NCI-H460 (cell line): ENCODE measurements around the gene SULT2B1. TPM values are rescaled to one million over a fixed set of nuclear protein-coding genes. Genes with fewer than 3 reads are reported as not detected.

Source experiments
- DNase-seq: peaks from one replicate; pipeline ENCODE4 v3.0.0-alpha.2; 2016; ENCODE audit warnings: low read depth; ENCODE audit errors: extremely low read depth
- total RNA-seq: library from RNA; depleted of rRNA; stranded (reverse); fragments of >200 nt; shearing (Covaris generic); gene quantifications from 2 replicates; pipeline ENCODE4 v1.2.3, GENCODE V29; 2014; rRNA removed

SULT2B1 gene
- total RNA-seq, 1 experiment from 2014 or later = 0.12 TPM

DNA sequence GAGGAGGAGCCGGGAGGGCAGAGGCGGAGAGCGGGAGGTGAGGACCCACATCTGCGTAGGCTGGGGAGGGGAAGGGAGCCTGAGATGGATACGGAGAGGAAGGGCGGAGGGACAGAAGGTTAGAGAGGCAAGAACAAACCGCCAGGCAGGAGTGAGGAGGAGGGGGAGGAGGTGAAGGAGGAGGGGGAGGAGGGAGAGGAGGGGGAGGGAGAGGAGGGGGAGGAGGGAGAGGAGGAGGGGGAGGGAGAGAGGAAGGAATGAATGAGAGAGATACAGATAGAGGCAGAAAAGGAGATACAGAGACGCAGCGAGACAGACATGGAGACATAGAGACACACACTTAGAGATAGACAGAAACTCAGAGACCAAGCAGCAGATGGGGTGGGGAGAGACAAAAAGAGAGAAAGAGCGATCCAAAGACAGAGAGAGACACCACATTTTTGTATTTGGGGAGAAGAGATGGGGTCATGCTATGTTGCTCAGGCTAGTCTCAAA lies 94.8 kb downstream of the SULT2B1 start:
- DNase-seq = no peak

DNA sequence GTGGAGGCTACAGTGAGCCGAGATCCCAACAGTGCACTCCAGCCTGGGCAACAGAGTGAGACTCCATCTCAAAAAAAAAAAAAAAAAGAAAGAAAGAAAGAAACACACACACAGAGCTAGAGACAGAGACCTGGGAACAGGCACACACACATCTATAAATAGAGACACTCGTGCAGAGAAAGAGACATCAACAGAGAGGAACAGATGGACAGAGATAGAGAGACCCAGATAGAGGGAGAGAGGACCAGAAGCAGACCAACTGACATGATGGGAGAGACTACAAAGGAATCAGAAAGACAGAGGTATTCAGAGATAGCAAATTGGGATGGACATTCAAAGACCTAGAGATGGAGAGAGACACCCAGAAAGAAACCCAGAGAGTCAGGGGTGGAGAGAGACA lies 96.2 kb downstream of the SULT2B1 start:
- DNase-seq = no peak

Other genes with a start within 250 kb of the SULT2B1 start
- 80.7 and 84.7 TPM in 2 replicates for gene EMP3, start 226.6 kb upstream of the SULT2B1 start, total RNA-seq
- gene TMEM143, start 188.2 kb upstream of the SULT2B1 start, total RNA-seq = 2.4 and 4.0 TPM in 2 replicates
- gene SYNGR4, start 187.8 kb upstream of the SULT2B1 start, total RNA-seq = 0.17 TPM in 1 of 2 replicates, not detected in the other
- 78.2 and 78.7 TPM in 2 replicates for gene KDELR1, start 160.6 kb upstream of the SULT2B1 start, total RNA-seq
- gene GRIN2D, start 158.5 kb upstream of the SULT2B1 start, total RNA-seq = 0.25 and 0.40 TPM in 2 replicates
- gene GRWD1, start 106.2 kb upstream of the SULT2B1 start, total RNA-seq = 19.3 and 26.3 TPM in 2 replicates
- 1.8 and 2.0 TPM in 2 replicates for gene KCNJ14, start 96.6 kb upstream of the SULT2B1 start, total RNA-seq
- 22.2 and 26.3 TPM in 2 replicates for gene CYTH2, start 82.8 kb upstream of the SULT2B1 start, total RNA-seq
- 0.05 TPM in 1 of 2 replicates, not detected in the other for gene LMTK3, start 40.3 kb upstream of the SULT2B1 start, total RNA-seq
- not detected in 2 replicates for gene SPACA4, start 54.6 kb downstream of the SULT2B1 start, total RNA-seq
- gene FAM83E, start 62.9 kb downstream of the SULT2B1 start, total RNA-seq = 0.57 TPM in 1 of 2 replicates, not detected in the other
- 1,411 and 1,488 TPM in 2 replicates for gene RPL18, start 67.0 kb downstream of the SULT2B1 start, total RNA-seq
- 6.7 and 6.9 TPM in 2 replicates for gene SPHK2, start 67.3 kb downstream of the SULT2B1 start, total RNA-seq
- 3.0 and 3.5 TPM in 2 replicates for gene DBP, start 85.2 kb downstream of the SULT2B1 start, total RNA-seq
- 3.3 and 4.3 TPM in 2 replicates for gene CA11, start 94.0 kb downstream of the SULT2B1 start, total RNA-seq
- not detected in 2 replicates for gene NTN5, start 120.8 kb downstream of the SULT2B1 start, total RNA-seq
- gene FUT2, start 143.8 kb downstream of the SULT2B1 start, total RNA-seq = not detected in 2 replicates
- 0.32 and 0.43 TPM in 2 replicates for gene MAMSTR, start 167.6 kb downstream of the SULT2B1 start, total RNA-seq
- 0.43 and 0.50 TPM in 2 replicates for gene RASIP1, start 188.4 kb downstream of the SULT2B1 start, total RNA-seq
- 0.15 and 0.52 TPM in 2 replicates for gene IZUMO1, start 194.7 kb downstream of the SULT2B1 start, total RNA-seq
- 1.6 and 2.3 TPM in 2 replicates for gene FUT1, start 200.5 kb downstream of the SULT2B1 start, total RNA-seq
- not detected in 2 replicates for gene FGF21, start 203.4 kb downstream of the SULT2B1 start, total RNA-seq